Measurements from ENCODE around the gene CREB3L2.

The CREB3L2 gene

DNA sequence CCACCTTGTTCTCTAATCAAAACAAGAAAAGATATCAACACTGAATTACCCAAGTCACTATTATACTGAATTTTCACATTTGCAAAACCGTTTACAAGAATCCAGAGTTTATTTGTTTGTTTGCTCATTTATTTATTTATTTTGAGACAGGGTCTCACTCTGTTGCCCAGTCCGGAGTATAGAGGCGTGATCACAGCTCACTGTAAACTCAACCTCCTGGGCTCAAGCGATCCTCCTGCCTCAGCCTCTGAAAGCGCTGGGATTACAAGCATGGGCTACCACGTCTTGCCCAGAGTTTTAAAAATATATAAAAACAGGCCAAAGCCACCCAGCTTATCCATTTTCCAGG is 8.5 kb downstream of the CREB3L2 start:
- H3K4me3 ChIP-seq (ENCODE audit: low read length) = no peak overlapping the region
- no peaks in the 10 kb centered on the region for H3K9me3 ChIP-seq (ENCODE audit: control insufficient read depth, low read length)
- peaks cover 29% of the 10 kb centered on the region for H3K4me1 ChIP-seq (ENCODE audit: control insufficient read depth, insufficient read depth, low read length)
- no peaks in the 10 kb centered on the region for H3K27me3 ChIP-seq (ENCODE audit: control insufficient read depth, insufficient read depth, low read length)
- H3K9ac ChIP-seq (ENCODE audit: low read length) = no peak overlapping the region
- no peaks in the 10 kb centered on the region for H3K36me3 ChIP-seq (ENCODE audit: control insufficient read depth, insufficient read depth, low read length)

DNA sequence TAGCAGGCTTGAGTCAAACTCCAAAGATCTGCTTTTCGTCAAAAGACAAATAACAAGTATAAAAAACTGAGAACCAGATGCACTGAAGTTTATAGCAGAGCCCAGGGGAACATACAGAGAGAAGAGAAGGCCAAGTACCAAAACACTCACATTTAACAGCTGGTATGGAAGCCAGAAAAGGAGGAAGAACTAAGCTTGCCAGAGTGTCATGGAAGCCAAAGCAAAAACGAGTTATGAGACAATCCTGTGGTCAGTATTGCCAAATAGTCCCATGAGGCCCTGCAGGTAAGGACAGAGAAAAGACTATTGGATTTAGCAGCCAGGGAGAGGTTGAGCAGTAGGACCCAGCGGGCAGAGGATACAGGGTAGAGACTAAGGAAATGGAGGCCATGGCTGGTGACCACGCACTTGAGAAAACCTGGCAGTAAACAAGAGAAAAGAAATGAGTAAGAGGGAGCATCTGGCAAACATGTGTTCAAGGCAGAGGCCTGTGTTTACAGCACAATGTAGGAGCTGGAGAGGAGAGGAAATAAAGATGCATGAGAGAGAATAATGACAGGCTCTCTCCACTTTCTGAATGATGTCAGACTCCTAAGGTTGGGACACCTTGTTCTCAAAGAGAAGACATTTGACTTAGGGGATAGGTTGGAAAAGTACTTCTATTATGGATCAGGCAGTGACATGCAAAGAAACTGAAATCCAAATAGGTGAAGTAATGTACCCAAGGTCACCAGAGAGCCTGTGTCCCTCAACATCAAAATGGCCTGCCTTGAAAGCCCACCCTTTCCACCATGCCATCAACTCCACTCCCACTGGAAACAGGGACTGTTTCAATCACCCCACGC is 9.1 kb downstream of the CREB3L2 start:
- Histone ChIP-seq H3K27me3 (ENCODE audit: control insufficient read depth, insufficient read depth, low read length) (no peaks in the 10 kb centered on the region), H3K9ac (ENCODE audit: low read length) (no peak overlapping the region), H3K36me3 (ENCODE audit: control insufficient read depth, insufficient read depth, low read length) (no peaks in the 10 kb centered on the region), H3K4me1 (ENCODE audit: control insufficient read depth, insufficient read depth, low read length) (peaks cover 35% of the 10 kb centered on the region), H3K4me3 (ENCODE audit: low read length) (no peak overlapping the region), H3K9me3 (ENCODE audit: control insufficient read depth, low read length) (no peaks in the 10 kb centered on the region)

DNA sequence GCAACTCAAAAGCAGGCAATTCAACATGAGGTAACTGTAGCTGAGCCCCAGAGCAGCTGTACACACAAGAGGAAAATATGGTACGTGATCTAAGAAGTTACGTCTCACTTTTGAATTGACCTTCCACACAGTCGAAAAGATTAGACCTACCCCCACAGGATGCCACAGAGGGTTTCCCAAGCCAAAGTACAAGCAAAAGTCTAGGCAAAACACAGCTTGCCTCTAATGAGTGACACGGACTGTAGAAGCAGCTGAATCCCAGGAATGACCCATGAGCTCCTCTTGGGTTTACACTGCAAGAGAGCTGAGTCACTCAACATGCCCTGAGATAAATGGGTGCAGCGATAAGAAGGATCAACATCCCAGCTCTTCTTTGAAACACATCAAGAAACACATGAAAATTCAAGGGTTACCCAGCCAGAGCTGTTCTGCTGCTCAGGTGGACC is 9.8 kb downstream of the CREB3L2 start:
- Histone ChIP-seq H3K4me3 (ENCODE audit: low read length) (no peak overlapping the region), H3K27me3 (ENCODE audit: control insufficient read depth, insufficient read depth, low read length) (no peaks in the 10 kb centered on the region), H3K36me3 (ENCODE audit: control insufficient read depth, insufficient read depth, low read length) (no peaks in the 10 kb centered on the region), H3K9me3 (ENCODE audit: control insufficient read depth, low read length) (no peaks in the 10 kb centered on the region), H3K4me1 (ENCODE audit: control insufficient read depth, insufficient read depth, low read length) (peaks cover 35% of the 10 kb centered on the region), H3K9ac (ENCODE audit: low read length) (no peak overlapping the region)

DNA sequence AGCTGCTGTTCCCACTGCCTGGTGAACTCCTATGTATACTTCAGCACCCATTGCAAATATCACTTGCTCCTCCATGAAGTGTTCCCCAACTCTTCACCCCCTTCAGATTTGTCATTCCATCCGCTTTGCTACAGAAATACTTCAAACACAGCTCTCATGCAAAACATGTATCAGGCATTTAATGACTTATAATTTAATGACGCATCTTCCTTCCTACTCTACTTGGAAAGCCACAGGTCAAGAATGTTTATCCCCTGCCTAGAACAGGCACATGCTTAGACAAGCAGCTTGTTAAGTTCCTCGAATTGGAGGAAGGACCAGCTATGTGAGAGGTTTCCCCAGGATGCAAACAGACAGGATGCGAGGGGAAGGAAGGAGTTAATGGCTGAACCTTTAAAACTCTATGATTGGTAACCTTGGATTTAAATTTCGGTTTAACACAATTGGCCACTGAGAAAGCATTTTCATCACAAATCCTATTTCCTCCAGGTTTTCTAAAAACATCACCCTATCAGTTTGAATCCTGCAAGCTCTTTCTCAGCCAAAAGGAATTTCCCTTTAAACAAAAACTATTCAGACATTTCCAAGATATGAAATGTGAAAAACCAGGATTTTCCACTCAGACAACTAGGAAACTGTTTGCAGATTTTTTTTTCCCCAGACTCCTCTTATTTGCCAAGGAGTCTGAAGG is 11.5 kb downstream of the CREB3L2 start:
- H3K36me3 ChIP-seq (ENCODE audit: control insufficient read depth, insufficient read depth, low read length) = no peaks in the 10 kb centered on the region
- H3K4me1 ChIP-seq (ENCODE audit: control insufficient read depth, insufficient read depth, low read length) = peaks cover 43% of the 10 kb centered on the region
- no peak overlapping the region for H3K9ac ChIP-seq (ENCODE audit: low read length)
- H3K9me3 ChIP-seq (ENCODE audit: control insufficient read depth, low read length) = no peaks in the 10 kb centered on the region
- no peak overlapping the region for H3K4me3 ChIP-seq (ENCODE audit: low read length)
- no peaks in the 10 kb centered on the region for H3K27me3 ChIP-seq (ENCODE audit: control insufficient read depth, insufficient read depth, low read length)

DNA sequence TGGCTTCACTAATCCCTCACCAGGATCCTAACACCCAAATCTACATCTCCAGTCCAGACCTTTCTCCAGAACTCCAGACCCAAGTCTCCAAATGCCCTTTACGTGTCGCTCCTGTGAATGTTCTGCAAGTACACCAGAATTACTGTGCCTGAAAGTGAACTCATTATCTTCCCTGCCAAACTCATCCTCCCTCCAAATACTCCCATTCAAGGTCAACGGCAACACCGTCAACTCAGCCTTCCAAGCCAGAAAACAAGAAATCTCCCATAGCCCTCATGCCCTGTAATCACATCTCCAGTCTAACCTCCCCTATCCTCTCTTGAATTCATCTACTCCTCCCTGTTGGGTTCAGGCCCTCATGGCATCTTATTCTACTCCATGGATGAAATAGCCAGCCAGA is 12.3 kb downstream of the CREB3L2 start:
- Histone ChIP-seq H3K4me1 (ENCODE audit: control insufficient read depth, insufficient read depth, low read length) (peaks cover 49% of the 10 kb centered on the region), H3K4me3 (ENCODE audit: low read length) (no peak overlapping the region), H3K36me3 (ENCODE audit: control insufficient read depth, insufficient read depth, low read length) (no peaks in the 10 kb centered on the region), H3K9me3 (ENCODE audit: control insufficient read depth, low read length) (no peaks in the 10 kb centered on the region), H3K27me3 (ENCODE audit: control insufficient read depth, insufficient read depth, low read length) (no peaks in the 10 kb centered on the region), H3K9ac (ENCODE audit: low read length) (no peak overlapping the region)

DNA sequence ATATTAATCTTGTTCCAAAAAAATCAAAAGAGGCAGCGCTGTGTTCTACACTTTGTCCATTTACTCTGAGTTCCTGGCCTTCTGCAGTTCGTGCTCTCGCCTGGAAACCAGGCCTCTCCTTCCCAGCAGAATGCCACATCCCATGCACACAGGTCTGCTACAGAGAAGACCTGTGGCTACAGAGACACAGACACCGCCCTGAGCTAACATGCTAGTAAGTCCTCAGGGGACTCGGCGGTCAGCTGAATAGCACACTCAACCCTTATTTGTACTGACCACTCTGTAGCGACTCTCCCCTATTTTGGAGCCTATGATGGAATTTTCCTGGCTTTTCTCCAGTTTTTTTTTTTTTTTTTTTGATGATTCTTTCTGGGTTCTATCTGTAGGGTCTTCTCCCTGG is 12.8 kb downstream of the CREB3L2 start:
- no peak overlapping the region for H3K4me3 ChIP-seq (ENCODE audit: low read length)
- H3K9ac ChIP-seq (ENCODE audit: low read length) = no peak overlapping the region
- peaks cover 50% of the 10 kb centered on the region for H3K4me1 ChIP-seq (ENCODE audit: control insufficient read depth, insufficient read depth, low read length)
- no peaks in the 10 kb centered on the region for H3K27me3 ChIP-seq (ENCODE audit: control insufficient read depth, insufficient read depth, low read length)
- no peaks in the 10 kb centered on the region for H3K9me3 ChIP-seq (ENCODE audit: control insufficient read depth, low read length)
- no peaks in the 10 kb centered on the region for H3K36me3 ChIP-seq (ENCODE audit: control insufficient read depth, insufficient read depth, low read length)

DNA sequence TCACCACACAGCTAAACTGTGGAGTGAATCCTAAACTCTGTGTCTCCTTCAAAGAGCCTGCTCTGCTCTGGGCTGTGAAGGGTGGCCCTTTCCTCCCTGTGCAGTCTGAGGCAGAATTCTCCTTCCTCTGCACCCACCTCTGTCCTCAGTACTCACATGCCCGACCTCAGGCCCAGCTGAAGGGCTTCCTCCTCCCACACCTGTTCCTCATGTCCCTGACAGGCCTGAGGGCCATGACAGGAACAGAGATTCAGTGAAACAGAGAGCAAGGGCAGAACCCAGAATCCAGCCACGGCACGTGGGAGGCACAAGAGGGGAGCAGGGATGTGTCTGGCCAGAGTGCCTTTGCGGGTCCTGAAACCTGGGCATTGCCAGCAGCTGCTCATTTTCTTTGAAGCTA is 13.9 kb downstream of the CREB3L2 start:
- no peak overlapping the region for H3K9ac ChIP-seq (ENCODE audit: low read length)
- H3K9me3 ChIP-seq (ENCODE audit: control insufficient read depth, low read length) = no peaks in the 10 kb centered on the region
- peaks cover 46% of the 10 kb centered on the region for H3K4me1 ChIP-seq (ENCODE audit: control insufficient read depth, insufficient read depth, low read length)
- no peaks in the 10 kb centered on the region for H3K36me3 ChIP-seq (ENCODE audit: control insufficient read depth, insufficient read depth, low read length)
- no peak overlapping the region for H3K4me3 ChIP-seq (ENCODE audit: low read length)
- no peaks in the 10 kb centered on the region for H3K27me3 ChIP-seq (ENCODE audit: control insufficient read depth, insufficient read depth, low read length)

DNA sequence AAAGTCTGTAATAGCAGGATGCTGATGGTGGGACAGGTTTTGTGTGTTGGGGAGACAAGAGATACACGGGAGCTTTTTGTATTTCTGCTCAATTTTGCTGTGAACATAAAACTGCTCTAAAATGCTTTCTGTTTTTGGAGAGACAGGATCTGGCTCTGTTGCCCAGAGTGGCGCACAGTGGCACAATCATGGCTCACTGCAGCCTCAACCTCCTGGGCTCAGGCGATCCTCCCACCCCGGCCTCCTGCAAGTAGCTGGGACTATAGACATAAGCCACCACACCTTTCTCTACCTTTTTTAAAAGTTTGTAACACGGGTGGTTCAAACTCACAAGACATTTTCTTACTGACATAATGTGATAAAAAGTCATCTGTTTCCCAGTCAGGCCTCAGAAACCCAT is 14.3 kb downstream of the CREB3L2 start:
- H3K9ac ChIP-seq (ENCODE audit: low read length) = no peak overlapping the region

DNA sequence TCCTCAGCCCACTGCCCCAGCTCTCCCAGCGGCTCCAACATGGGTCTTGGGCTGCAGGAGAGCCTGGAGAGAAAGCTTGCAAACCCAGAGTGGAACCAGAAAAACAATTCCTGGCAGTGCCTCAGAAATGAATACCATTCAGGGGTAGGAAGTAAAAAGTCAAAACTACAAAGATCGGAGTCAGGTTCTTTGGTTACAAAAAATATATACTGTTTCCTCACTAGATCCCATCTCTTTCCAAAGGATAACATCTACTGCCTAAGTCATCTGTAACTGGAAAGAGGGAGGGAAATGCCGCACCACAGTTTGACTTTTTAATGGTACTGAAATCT is 14.9 kb downstream of the CREB3L2 start:
- Histone ChIP-seq H3K9ac (ENCODE audit: low read length) (no peak overlapping the region), H3K4me3 (ENCODE audit: low read length) (no peak overlapping the region), H3K4me1 (ENCODE audit: control insufficient read depth, insufficient read depth, low read length) (peaks cover 36% of the 10 kb centered on the region), H3K9me3 (ENCODE audit: control insufficient read depth, low read length) (no peaks in the 10 kb centered on the region), H3K36me3 (ENCODE audit: control insufficient read depth, insufficient read depth, low read length) (no peaks in the 10 kb centered on the region), H3K27me3 (ENCODE audit: control insufficient read depth, insufficient read depth, low read length) (no peaks in the 10 kb centered on the region)

More for the DNA sequence above, 14.3 kb downstream of the CREB3L2 start:
- Histone ChIP-seq H3K9me3 (ENCODE audit: control insufficient read depth, low read length) (no peaks in the 10 kb centered on the region), H3K4me1 (ENCODE audit: control insufficient read depth, insufficient read depth, low read length) (peaks cover 42% of the 10 kb centered on the region), H3K4me3 (ENCODE audit: low read length) (no peak overlapping the region), H3K36me3 (ENCODE audit: control insufficient read depth, insufficient read depth, low read length) (no peaks in the 10 kb centered on the region), H3K27me3 (ENCODE audit: control insufficient read depth, insufficient read depth, low read length) (no peaks in the 10 kb centered on the region)

DNA sequence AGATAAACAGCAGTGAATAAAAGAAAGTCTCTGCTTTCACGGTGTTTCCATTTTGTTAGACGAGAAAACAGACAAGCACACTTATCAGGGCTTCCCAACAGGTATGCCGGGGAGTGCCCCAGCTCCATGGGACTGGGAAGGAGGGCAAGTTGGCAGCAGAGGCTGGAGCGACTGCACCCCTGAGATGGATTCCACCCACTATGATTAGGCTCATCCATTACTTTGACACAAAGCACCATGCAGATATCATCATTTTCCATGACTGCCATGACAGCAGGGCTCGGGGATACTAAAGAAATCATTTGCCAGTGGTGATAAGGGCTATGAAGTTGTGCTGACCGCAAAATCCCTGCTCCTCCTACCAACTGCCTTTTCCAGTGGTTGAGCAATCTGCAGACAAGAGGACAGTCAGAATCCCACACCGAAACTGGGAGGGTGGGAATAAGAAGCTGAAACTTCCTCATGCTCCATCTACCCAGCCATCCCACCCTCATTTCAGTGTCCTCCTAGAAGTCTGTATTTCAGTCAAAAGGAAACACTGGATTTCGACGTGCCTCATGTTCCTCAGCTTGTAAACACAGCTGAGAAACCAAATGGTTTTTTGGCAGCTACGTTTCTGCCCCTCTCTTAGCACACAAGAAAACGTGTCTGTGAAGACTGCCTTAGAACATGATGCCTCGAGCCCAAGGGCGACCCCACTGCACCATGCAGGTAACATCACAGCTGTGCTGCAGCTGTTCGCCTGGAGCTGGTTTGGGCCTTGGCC is 15.5 kb downstream of the CREB3L2 start:
- no peak overlapping the region for H3K4me3 ChIP-seq (ENCODE audit: low read length)
- no peak overlapping the region for H3K9ac ChIP-seq (ENCODE audit: low read length)
- H3K27me3 ChIP-seq (ENCODE audit: control insufficient read depth, insufficient read depth, low read length) = no peaks in the 10 kb centered on the region
- H3K36me3 ChIP-seq (ENCODE audit: control insufficient read depth, insufficient read depth, low read length) = no peaks in the 10 kb centered on the region
- peaks cover 39% of the 10 kb centered on the region for H3K4me1 ChIP-seq (ENCODE audit: control insufficient read depth, insufficient read depth, low read length)
- H3K9me3 ChIP-seq (ENCODE audit: control insufficient read depth, low read length) = no peaks in the 10 kb centered on the region

DNA sequence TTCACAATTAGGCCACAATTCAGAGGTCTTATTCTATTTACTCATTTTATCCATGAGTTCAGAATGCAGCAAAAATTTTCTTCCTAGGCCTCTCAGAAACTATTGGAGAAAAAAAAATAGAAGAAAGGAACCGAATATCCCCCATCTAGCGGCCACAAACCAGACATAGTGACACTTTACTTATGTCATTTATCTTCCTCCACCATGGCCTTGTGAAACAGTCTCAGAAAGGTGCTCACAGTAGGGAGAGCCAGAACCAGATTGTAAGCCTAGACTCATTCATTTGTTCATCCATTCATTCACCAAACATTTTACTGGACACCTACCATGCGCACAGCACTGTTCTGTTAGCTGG is 16.0 kb downstream of the CREB3L2 start:
- Histone ChIP-seq H3K4me3 (ENCODE audit: low read length) (no peak overlapping the region), H3K4me1 (ENCODE audit: control insufficient read depth, insufficient read depth, low read length) (peaks cover 44% of the 10 kb centered on the region), H3K36me3 (ENCODE audit: control insufficient read depth, insufficient read depth, low read length) (no peaks in the 10 kb centered on the region), H3K9me3 (ENCODE audit: control insufficient read depth, low read length) (no peaks in the 10 kb centered on the region), H3K27me3 (ENCODE audit: control insufficient read depth, insufficient read depth, low read length) (no peaks in the 10 kb centered on the region), H3K9ac (ENCODE audit: low read length) (no peak overlapping the region)

DNA sequence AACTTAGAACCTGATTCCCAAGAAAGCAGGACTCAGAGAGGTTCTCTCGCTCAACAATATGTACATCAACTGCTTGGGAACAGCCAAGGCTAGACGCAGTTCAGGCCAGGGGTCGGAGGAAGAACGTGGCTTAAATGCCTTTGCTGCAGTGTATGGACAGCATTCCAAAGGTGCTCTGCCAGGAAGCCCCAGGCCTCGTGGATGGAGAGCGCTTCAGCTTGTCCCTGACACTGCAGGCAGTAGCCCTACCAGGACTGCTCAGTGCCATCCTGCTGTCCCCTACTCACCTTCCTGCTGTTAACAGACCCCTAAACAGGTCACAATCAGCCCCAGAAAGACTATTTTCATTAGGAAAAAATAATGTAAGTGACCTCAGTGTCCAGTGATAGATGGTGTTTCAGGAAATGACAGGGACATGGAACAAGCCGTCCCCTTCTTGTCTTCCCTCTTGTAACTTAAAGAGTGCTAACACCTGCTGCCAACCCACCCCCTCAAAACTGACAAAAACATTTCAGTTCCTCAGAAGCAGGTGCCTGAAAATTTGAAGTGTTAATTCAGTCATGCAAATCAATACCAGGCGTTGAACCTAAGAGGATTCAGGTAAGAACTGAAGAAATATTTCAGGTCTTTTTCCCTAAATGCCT is 16.5 kb downstream of the CREB3L2 start:
- H3K9ac ChIP-seq (ENCODE audit: low read length) = no peak overlapping the region

More for the DNA sequence above, 16.5 kb downstream of the CREB3L2 start:
- Histone ChIP-seq H3K27me3 (ENCODE audit: control insufficient read depth, insufficient read depth, low read length) (no peaks in the 10 kb centered on the region), H3K9me3 (ENCODE audit: control insufficient read depth, low read length) (no peaks in the 10 kb centered on the region), H3K4me1 (ENCODE audit: control insufficient read depth, insufficient read depth, low read length) (peaks cover 49% of the 10 kb centered on the region), H3K36me3 (ENCODE audit: control insufficient read depth, insufficient read depth, low read length) (no peaks in the 10 kb centered on the region), H3K4me3 (ENCODE audit: low read length) (no peak overlapping the region)

Measured in mucosa of stomach (tissue), 1 donor.